Measurements from ENCODE around the gene NAPG.
A peak's percentile ranks its signal among the peaks of the same experiment; 100 is the strongest.

GRCh38 chr18:10482985-10483949 is 42.6 kb upstream of the NAPG start:
- TF ChIP-seq CREB1 (IDR thresholded peaks at IDR 0.05; ENCODE audit: low read depth) = peak; percentile 51; the same call in 1 of the 2 replicates
- TF ChIP-seq SMC3 (IDR thresholded peaks at IDR 0.05; ENCODE audit: borderline replicate concordance, low read length) = no peak
- no peak for TF ChIP-seq EGR1 (IDR thresholded peaks at IDR 0.05; ENCODE audit: borderline replicate concordance in 1 of 2, low read depth in 2 of 2, low read length in 2 of 2)
- TF ChIP-seq EP300 (IDR thresholded peaks at IDR 0.05; ENCODE audit: borderline replicate concordance in 1 of 2, control insufficient read depth in 1 of 2, low read depth in 2 of 2, low read length in 2 of 2) = peak; percentile 71 to 83; a peak in 3 of 4 replicates
- TF ChIP-seq, protein P1, sequence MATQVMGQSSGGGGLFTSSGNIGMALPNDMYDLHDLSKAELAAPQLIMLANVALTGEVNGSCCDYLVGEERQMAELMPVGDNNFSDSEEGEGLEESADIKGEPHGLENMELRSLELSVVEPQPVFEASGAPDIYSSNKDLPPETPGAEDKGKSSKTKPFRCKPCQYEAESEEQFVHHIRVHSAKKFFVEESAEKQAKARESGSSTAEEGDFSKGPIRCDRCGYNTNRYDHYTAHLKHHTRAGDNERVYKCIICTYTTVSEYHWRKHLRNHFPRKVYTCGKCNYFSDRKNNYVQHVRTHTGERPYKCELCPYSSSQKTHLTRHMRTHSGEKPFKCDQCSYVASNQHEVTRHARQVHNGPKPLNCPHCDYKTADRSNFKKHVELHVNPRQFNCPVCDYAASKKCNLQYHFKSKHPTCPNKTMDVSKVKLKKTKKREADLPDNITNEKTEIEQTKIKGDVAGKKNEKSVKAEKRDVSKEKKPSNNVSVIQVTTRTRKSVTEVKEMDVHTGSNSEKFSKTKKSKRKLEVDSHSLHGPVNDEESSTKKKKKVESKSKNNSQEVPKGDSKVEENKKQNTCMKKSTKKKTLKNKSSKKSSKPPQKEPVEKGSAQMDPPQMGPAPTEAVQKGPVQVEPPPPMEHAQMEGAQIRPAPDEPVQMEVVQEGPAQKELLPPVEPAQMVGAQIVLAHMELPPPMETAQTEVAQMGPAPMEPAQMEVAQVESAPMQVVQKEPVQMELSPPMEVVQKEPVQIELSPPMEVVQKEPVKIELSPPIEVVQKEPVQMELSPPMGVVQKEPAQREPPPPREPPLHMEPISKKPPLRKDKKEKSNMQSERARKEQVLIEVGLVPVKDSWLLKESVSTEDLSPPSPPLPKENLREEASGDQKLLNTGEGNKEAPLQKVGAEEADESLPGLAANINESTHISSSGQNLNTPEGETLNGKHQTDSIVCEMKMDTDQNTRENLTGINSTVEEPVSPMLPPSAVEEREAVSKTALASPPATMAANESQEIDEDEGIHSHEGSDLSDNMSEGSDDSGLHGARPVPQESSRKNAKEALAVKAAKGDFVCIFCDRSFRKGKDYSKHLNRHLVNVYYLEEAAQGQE (IDR thresholded peaks at IDR 0.05; ENCODE audit: low read depth, low read length) = no peak
- no peak for TF ChIP-seq PBX3 (IDR thresholded peaks at IDR 0.05; ENCODE audit: insufficient replicate concordance, low read depth, low read length)
- 0 out of 2 replicates have a peak, but pooled peaks have one; percentile 34 for TF ChIP-seq RCOR1 (conservative IDR thresholded peaks at IDR 0.05; ENCODE audit: low read depth, low read length)
- no peak for TF ChIP-seq ZNF24 (IDR thresholded peaks at IDR 0.05)
- no peak for TF ChIP-seq EZH2 (IDR thresholded peaks at IDR 0.05; ENCODE audit: borderline replicate concordance, control insufficient read depth, low read depth, low read length)

Measured in GM12878 (cell line).